GM18520 (cell line): ENCODE measurements around the gene DEGS2.

Experiments used
- ATAC-seq: cut with Tn5 transposase; IDR thresholded peaks from one replicate; pipeline ENCODE4 v1.9.1; 2021; ENCODE audit not compliant: unreplicated experiment

DEGS2 gene

GRCh38 chr14:100098171-100098570, 61.3 kb downstream of the DEGS2 start:
- no peak for ATAC-seq

GRCh38 chr14:100096656-100097055, 62.8 kb downstream of the DEGS2 start:
- ATAC-seq: no peak
